Measurements from ENCODE around the gene UFC1. TPM values are rescaled to one million over a fixed set of nuclear protein-coding genes. Genes with fewer than 3 reads are reported as not detected.

The UFC1 gene
- total and polyA plus RNA-seq, 2 donors (not counting 3 experiments of a cell fraction or from before 2014, with no cell fraction given) = 102 to 149 TPM

DNA sequence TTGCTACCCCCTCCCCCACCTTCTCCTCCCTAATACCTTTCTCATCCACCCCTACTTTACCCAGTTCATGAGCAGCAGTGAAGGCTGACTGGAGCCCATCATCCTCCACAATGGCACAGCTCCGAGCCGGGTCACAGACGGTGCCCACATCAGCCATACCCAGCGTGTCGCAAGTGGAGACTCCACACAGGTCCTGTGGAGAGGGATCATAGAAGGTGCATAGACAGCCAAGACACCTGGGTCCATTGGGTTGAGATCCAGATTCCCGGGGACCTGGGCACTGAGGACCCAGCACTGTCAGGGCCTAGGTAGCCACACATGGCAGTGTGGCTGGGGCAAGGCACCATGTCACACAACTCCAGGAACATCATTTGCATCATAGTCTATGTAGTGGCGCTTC lies 42.3 kb downstream of the UFC1 start:
- ChIA-PET POLR2A (no interaction called here), CTCF (no interaction called here)
- dilution Hi-C loops (cut with MboI; ENCODE audit: extremely low pct_ligation_motif_present, low sequenced_read_pairs) = no loop called here
- H3K4me3 ChIP-seq (replicated peaks in 1 of 3; ENCODE audit: insufficient read depth in 1 of 3, low read depth in 1 of 3, low read length in 3 of 3) = no peak overlapping the region
- no peak overlapping the region for H3K9ac ChIP-seq (replicated peaks; ENCODE audit: extremely low read depth, insufficient read depth, low read length)
- TF ChIP-seq POLR2A (IDR thresholded peaks at IDR 0.05; ENCODE audit: low read depth, low read length) (no peak), JUN (IDR thresholded peaks at IDR 0.05; ENCODE audit: borderline replicate concordance, insufficient read depth, insufficient read length, low read depth) (no peak), MYC (IDR thresholded peaks at IDR 0.05; ENCODE audit: low read depth, low read length) (no peak), POLR2AphosphoS5 (IDR thresholded peaks at IDR 0.05; ENCODE audit: insufficient read depth, low read depth, low read length) (no peak), FOS (IDR thresholded peaks at IDR 0.05; ENCODE audit: borderline replicate concordance, insufficient read depth, low read length) (no peak), EZH2 (IDR thresholded peaks at IDR 0.05; ENCODE audit: borderline replicate concordance, low read depth, low read length, severe bottlenecking) (no peak), GATA2 (IDR thresholded peaks at IDR 0.05; ENCODE audit: insufficient read depth, insufficient read length, low read depth, low read length) (no peak)
- TF ChIP-seq, protein P1, sequence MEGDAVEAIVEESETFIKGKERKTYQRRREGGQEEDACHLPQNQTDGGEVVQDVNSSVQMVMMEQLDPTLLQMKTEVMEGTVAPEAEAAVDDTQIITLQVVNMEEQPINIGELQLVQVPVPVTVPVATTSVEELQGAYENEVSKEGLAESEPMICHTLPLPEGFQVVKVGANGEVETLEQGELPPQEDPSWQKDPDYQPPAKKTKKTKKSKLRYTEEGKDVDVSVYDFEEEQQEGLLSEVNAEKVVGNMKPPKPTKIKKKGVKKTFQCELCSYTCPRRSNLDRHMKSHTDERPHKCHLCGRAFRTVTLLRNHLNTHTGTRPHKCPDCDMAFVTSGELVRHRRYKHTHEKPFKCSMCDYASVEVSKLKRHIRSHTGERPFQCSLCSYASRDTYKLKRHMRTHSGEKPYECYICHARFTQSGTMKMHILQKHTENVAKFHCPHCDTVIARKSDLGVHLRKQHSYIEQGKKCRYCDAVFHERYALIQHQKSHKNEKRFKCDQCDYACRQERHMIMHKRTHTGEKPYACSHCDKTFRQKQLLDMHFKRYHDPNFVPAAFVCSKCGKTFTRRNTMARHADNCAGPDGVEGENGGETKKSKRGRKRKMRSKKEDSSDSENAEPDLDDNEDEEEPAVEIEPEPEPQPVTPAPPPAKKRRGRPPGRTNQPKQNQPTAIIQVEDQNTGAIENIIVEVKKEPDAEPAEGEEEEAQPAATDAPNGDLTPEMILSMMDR (IDR thresholded peaks at IDR 0.05; ENCODE audit: extremely low read depth in 1 of 2, insufficient read depth in 1 of 2, low read depth in 1 of 2, low read length in 2 of 2) = no peak
- TF ChIP-seq, protein P2, sequence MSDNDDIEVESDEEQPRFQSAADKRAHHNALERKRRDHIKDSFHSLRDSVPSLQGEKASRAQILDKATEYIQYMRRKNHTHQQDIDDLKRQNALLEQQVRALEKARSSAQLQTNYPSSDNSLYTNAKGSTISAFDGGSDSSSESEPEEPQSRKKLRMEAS (IDR thresholded peaks at IDR 0.05; ENCODE audit: insufficient read depth, insufficient read length) = no peak
- no peak for DNase-seq (ENCODE audit: low read depth, low spot score)
- H3K36me3 ChIP-seq (ENCODE audit: control insufficient read depth in 2 of 2, extremely low read depth in 1 of 2, insufficient read depth in 2 of 2, low read length in 2 of 2) = peaks cover 3% of the 10 kb centered on the region in 2 experiments
- no peaks in the 10 kb centered on the region for H3K27me3 ChIP-seq (ENCODE audit: control insufficient read depth in 2 of 2, insufficient read depth in 2 of 2, low read length in 2 of 2)
- H3K4me1 ChIP-seq (ENCODE audit: control insufficient read depth, extremely low read depth, insufficient read depth, low read length) = peaks cover 47% of the 10 kb centered on the region
- no peak overlapping the region for H3K4me2 ChIP-seq (ENCODE audit: insufficient read depth, low read length)
- H3K9me1 ChIP-seq (replicated peaks; ENCODE audit: control insufficient read depth, extremely low read depth, insufficient read depth, low read length) = no peaks in the 10 kb centered on the region
- peaks cover 34% of the 10 kb centered on the region for H3K79me2 ChIP-seq (ENCODE audit: control insufficient read depth, insufficient read depth, low read length)
- no peaks in the 10 kb centered on the region for H3K9me3 ChIP-seq (replicated peaks; ENCODE audit: control insufficient read depth, insufficient read depth, low read length)
- intact Hi-C loops (cut with micrococcal nuclease) = no loop called here
- FAIRE-seq = no peak
- no peak overlapping the region for H2AFZ ChIP-seq (ENCODE audit: low read depth, low read length)
- BruUV-seq (replicated peaks) = no TSS peak
- no peaks in the 10 kb centered on the region for H4K20me1 ChIP-seq (replicated peaks; ENCODE audit: control insufficient read depth, extremely low read depth, insufficient read depth, low read length)
- H3K27ac ChIP-seq (ENCODE audit: insufficient read depth, low read depth, low read length) = no peak overlapping the region

Data from endothelial cell of umbilical vein (primary cell).